SK-N-MC (cell line): ENCODE data around the gene SART3.
"Not testable (repeated sequence)": the region's sequence is repeated elsewhere in the genome, so short reads cannot be mapped to it uniquely, and the experiment has no call there.

Experiments
- EZH2 ChIP-seq: fragments of 200-600 bp; sonication (generic); IDR thresholded peaks from one replicate; pipeline ENCODE4 v1.6.1; 2017; ENCODE audit warnings: antibody characterized with exemption
- FOXP2 ChIP-seq: optimal IDR thresholded peaks from 2 replicates; pipeline ENCODE3; 2011; ENCODE audit warnings: mild to moderate bottlenecking, moderate library complexity; ENCODE audit not compliant: insufficient read depth; ENCODE audit errors: extremely low read length, control extremely low read depth
- POLR2AphosphoS5 ChIP-seq: IDR thresholded peaks from 2 replicates; pipeline ENCODE4 v1.6.1; 2012; ENCODE audit warnings: mild to moderate bottlenecking, low read depth, low read length, borderline replicate concordance

- not testable (repeated sequence) for TF ChIP-seq POLR2AphosphoS5, EZH2, FOXP2
Measured at GRCh38 chr12:108574276-108574675, 13.3 kb upstream of the SART3 start.
